Pancreas (tissue), 10 donors: ENCODE results near the gene ACVRL1. TPM values are rescaled to one million over a fixed set of nuclear protein-coding genes. Genes with fewer than 3 reads are reported as not detected.
A peak's percentile ranks its signal among the peaks of the same experiment; 100 is the strongest.

Source experiments
- ATAC-seq, 4 donors: fragments of 200-7000 bp; cut with Tn5 transposase; one replicate each; pipeline versions ENCODE4 v1.8.0 to v1.9.1; 2020; ENCODE audit warnings: mild to moderate bottlenecking in 4 of 4, moderate library complexity in 4 of 4
- DNase-seq, 6 donors: peaks; one replicate each; pipeline ENCODE4 v3.0.0-alpha.2; 2020
- FAIRE-seq: peaks from 2 replicates; lab custom pipeline; 2012; peaks lifted over from hg19 to GRCh38; lab: Jason Lieb, UNC
- H3K27ac ChIP-seq, 4 donors: fragments of 200-600 bp; sonication (generic); 1 replicate in 3 of 4; 2 replicates in 1 of 4; pipeline versions ENCODE4 v1.5.0 to v1.8.0; 2020
- H3K27me3 ChIP-seq, 4 donors: fragments of 200-600 bp; one replicate each; pipeline ENCODE4 v1.8.0; 2021
- H3K36me3 ChIP-seq, 3 donors: fragments of 200-600 bp; sonication (generic) in 1 of 3; one replicate each; pipeline versions ENCODE4 v1.5.0 to v1.8.0; 2020 to 2021
- H3K4me1 ChIP-seq, 3 donors: fragments of 200-600 bp; one replicate each; pipeline ENCODE4 v1.8.0; 2021
- H3K4me3 ChIP-seq, 4 donors: fragments of 200-600 bp; sonication (generic) in 2 of 4; one replicate each; pipeline versions ENCODE4 v1.5.0 to v1.8.0; 2020 to 2021
- H3K9me3 ChIP-seq, 4 donors: fragments of 200-600 bp; one replicate each; pipeline ENCODE4 v1.8.0; 2021
- CTCF ChIP-seq, 4 donors: fragments of 200-600 bp; sonication (generic) in 3 of 4; IDR thresholded peaks; one replicate each; pipeline versions ENCODE4 v1.5.0 to v1.8.0; 2021; ENCODE audit warnings: antibody characterized with exemption in 4 of 4
- WGBS, 2 donors: extraction: QIAGEN DNeasy Blood & Tissue Kit; methylation state at CpG; one replicate each; pipeline ENCODE4 v1.1.7; 2013; 5-methylcytosine and 5-hydroxymethylcytosine counted together
- intact Hi-C, 3 donors: fragments of 100-400 bp; cut with DNase I; formaldehyde crosslinking; loops; one replicate each; pipeline versions ENCODE4 v1.11.1 to v1.14.2; 2022
- polyA plus RNA-seq, 2 donors: library from polyadenylated mRNA; stranded (reverse); fragments of 200-250 nt; gene quantifications; one replicate each; pipeline ENCODE4 v1.2.3, GENCODE V29; 2013
- total RNA-seq, 6 donors: library from RNA; stranded (reverse); fragmentation: NEBNext Ultra II Directional in 4 of 6; extraction: Animal tissue kit (Norgen Biotek cat#: 25700) in 4 of 6; gene quantifications; one replicate each; pipeline versions ENCODE4 v1.2.1 to v1.2.4, GENCODE V29; 2021 to 2023
- donor health status: healthy with polysubstance abuse.
- donor health status: DM: no; HTN: no; CAD: no; lungs with moderate emphysema.
- donor health status: DM: no; HTN: no; CAD: no.
- donor health status: control.
- donor health status: control.
- donor health status: Bipolar disorder and iron deficiency.
- donor health status: DM: yes; HTN: yes; CAD: no.
- donor health status: DM: no; HTN: no; CAD: no.
- donor health status: DM: no; HTN: no; CAD: no.
- donor health status: DM: yes; HTN: yes; CAD: no.

ACVRL1 gene
- total and polyA plus RNA-seq, 8 donors = 6.6 to 20.8 (median 13.1) TPM

DNA sequence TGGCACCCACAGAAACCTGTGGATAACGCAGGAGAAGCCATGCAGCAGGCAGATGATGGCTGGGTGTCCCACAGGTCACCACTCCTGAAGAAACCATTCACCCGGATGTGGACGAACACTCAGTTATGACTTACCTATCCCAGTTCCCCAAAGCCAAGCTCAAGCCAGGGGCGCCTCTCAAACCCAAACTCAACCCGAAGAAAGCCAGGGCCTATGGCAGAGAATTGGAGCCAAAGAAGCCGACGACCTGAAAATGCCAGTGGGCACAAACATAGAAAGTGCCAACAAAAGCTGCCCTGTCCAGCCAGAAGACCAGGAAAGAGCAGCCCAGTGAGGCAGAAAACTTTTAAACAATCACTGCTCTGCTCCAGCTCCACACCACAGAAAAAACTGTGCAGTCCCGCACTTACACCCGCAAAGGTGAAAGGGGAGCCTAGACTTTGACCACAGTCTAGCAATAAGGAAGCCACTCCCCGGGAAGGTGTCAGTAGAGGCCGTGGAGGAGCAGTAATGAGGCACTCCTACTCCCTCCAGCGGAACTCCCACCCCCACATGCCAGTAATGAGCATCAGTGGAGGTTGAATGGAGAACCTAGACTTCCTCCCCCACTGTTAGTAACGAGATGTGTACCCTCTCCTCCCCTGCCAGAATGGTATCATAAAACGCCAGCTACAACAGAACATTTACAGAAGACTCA is 6.0 kb upstream of the ACVRL1 start:
- Histone ChIP-seq H3K9me3 (no peaks in the 10 kb centered on the region), H3K27ac (no peak overlapping the region), H3K27me3 (no peaks in the 10 kb centered on the region), H3K4me1 (no peaks in the 10 kb centered on the region), H3K36me3 (no peaks in the 10 kb centered on the region), H3K4me3 (no peak overlapping the region)
- TF ChIP-seq CTCF (IDR thresholded peaks at IDR 0.05) = no peak
- WGBS, 2 donors = 78 to 81% methylated on average over 14 of the region's 14 CpGs
- FAIRE-seq (no peak), DNase-seq (peak in 1 of 6 donors; percentile 9), ATAC-seq (no peak)
- intact Hi-C loops = no loop called here

GRCh38 chr12:51901881-51902280 is 5.4 kb upstream of the ACVRL1 start:
- Histone ChIP-seq H3K27ac (no peak overlapping the region), H3K27me3 (no peaks in the 10 kb centered on the region), H3K36me3 (no peaks in the 10 kb centered on the region), H3K4me3 (no peak overlapping the region), H3K9me3 (no peaks in the 10 kb centered on the region), H3K4me1 (no peaks in the 10 kb centered on the region)
- FAIRE-seq (no peak), DNase-seq (peak in 1 of 6 donors; percentile 2), ATAC-seq (no peak)
- intact Hi-C loops = no loop called here
- 91 to 95% methylated on average over 11 of the region's 11 CpGs for WGBS, 2 donors
- no peak for TF ChIP-seq CTCF (IDR thresholded peaks at IDR 0.05)

GRCh38 chr12:51904951-51905470 is 2.3 kb upstream of the ACVRL1 start:
- Histone ChIP-seq H3K9me3 (no peaks in the 10 kb centered on the region), H3K36me3 (no peaks in the 10 kb centered on the region), H3K4me3 (no peak overlapping the region), H3K27me3 (no peaks in the 10 kb centered on the region), H3K27ac (peak overlapping the region in 2 of 4 donors; percentile 48 to 60), H3K4me1 (no peaks in the 10 kb centered on the region)
- FAIRE-seq = no peak
- DNase-seq = no peak
- peak in 3 of 4 donors; percentile 45 to 47 (median 46) for ATAC-seq
- TF ChIP-seq CTCF (IDR thresholded peaks at IDR 0.05) = no peak
- intact Hi-C loops = no loop called here

GRCh38 chr12:51905471-51906429 is 1.6 kb upstream of the ACVRL1 start:
- Histone ChIP-seq H3K4me3 (no peak overlapping the region), H3K27me3 (no peaks in the 10 kb centered on the region), H3K9me3 (no peaks in the 10 kb centered on the region), H3K27ac (peak overlapping the region in 2 of 4 donors; percentile 48 to 60), H3K4me1 (no peaks in the 10 kb centered on the region), H3K36me3 (no peaks in the 10 kb centered on the region)
- peak in 3 of 4 donors; percentile 42 to 63 (median 59) for ATAC-seq
- peak in 1 of 6 donors; percentile 38 for DNase-seq
- intact Hi-C loops = no loop called here
- WGBS, 2 donors = 65 to 73% methylated on average over 18 of the region's 18 CpGs
- FAIRE-seq = no peak
- TF ChIP-seq CTCF (IDR thresholded peaks at IDR 0.05) = no peak
